Posterior cingulate gyrus (tissue), 11 donors: Measurements from ENCODE around the gene LRRC15.

Experiments
- DNase-seq, 10 donors: peaks; one replicate each; pipeline versions ENCODE4 v3.0.0 to v3.0.0-alpha.2; 2020 to 2021; ENCODE audit warnings: mixed read lengths in 3 of 10
- intact Hi-C: fragments of 100-400 bp; cut with DNase I; formaldehyde crosslinking; loops from one replicate; pipeline ENCODE4 v1.15.1; 2023

LRRC15 gene

DNA sequence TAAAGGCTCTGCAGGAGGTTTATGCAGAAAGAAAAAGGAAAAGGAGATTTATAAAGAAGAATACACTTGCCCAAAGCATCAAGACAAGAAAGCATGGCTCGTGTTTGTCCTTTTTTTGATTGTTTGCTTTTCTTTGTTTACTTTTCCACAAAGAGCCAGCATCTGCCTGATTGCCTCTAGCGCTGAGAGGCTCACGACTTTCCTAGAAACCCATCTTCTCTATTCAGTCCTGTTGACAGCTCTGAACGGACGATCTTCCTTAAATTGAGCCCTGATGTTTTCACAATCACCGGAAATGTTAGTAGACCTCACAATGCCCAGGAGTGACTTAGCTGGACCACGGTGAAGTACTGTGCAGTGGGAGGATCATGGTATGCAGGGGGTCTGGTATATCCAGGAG is 17.1 kb upstream of the LRRC15 start:
- DNase-seq = no peak
- intact Hi-C loops = no loop called here

DNA sequence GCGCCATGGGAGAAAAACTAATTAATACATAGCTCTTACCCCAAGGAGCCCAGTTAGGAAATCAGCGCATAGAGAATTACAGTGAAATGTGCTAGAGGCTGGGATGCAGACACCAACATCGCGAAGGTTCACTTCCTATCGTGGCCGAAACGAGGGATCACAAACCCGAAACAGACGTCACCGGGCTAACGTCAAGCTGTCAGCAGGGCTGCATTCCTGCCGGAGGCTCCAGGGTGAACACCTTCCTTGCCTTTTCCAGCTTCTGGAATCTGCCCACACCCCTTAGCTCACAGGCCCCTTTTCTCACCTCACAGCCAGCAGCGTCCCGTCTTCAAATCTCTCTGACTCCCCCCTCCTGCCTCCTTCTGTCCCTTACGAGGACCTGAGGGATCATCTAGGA is 16.5 kb upstream of the LRRC15 start:
- DNase-seq = peak in 1 of 10 donors; percentile 37
- intact Hi-C loops = no loop called here

DNA sequence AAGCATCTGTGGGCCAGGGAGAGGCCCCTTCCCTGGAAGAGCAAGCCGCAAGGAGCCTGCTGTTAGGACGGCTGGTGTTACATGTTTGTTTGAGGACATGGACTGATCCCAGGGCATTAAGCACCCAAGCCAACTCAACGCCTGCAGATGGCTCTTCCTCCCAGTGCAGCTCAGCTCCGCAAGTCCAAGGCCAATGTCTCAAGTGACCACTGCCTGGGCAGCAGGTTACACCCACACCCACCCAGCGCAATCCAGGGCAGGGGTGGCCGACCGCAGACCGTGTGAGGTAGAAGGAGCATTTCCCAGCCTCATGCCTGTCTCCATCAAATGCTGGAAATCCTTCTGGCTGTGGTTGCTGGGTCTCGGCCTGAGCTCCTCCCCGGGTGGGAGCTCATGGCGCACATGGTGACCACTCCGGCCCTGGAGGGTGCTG is 15.0 kb upstream of the LRRC15 start:
- intact Hi-C loops = no loop called here
- DNase-seq = peak in 2 of 10 donors; percentile 19 to 66

DNA sequence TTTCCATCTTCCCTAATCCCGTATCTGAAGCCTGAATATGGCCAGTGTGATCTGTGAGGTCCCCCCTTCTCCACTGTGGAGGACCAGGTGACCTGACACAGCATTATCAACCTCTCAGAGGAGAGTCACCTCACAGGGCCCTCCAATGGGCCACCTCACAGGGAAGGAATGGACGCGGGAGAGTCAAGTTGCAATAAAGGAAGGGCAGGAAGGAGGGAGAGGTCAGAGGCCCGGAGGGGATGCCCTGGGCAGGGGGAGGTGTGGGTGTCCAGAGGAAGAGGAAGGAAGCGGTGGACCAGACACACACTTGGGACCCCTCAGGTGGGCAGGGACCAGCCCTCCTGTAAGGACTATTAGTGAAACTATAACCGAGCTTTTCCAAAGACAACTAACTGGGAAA is 14.6 kb upstream of the LRRC15 start:
- DNase-seq = peak in 1 of 10 donors; percentile 28
- intact Hi-C loops = no loop called here

DNA sequence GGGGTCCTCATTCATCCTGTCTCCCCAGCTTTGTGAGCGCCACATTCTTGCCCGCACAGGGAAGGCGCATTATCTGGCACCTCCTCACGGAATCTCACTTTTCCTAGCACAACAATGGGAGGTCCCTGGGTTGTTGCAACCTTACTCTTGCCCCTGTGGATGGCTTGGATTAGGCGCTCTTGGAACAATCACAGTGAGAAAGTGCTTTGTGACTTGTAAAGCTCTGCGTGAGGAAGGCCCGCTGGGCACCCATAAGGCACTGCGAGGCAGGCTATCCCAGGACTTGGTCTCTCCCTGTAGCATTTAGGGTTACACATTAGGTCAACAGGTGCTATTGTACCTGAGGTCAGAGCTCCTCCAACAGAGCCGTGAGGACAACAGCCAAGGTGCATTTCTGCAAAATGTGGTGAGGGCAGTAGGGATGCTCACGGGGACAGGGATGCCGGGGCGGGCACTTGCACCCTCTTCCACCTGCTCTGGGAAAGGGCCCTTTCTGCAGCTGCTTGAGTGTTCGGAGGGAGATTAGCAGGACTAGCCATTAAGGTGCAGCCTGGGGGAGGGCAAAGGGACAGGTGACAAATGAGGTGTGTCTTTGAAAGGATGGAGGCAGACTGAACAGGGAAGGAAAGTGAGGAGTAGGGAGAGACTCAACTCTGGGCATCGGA is 13.9 kb upstream of the LRRC15 start:
- intact Hi-C loops = no loop called here
- peak in 1 of 10 donors; percentile 52 for DNase-seq

DNA sequence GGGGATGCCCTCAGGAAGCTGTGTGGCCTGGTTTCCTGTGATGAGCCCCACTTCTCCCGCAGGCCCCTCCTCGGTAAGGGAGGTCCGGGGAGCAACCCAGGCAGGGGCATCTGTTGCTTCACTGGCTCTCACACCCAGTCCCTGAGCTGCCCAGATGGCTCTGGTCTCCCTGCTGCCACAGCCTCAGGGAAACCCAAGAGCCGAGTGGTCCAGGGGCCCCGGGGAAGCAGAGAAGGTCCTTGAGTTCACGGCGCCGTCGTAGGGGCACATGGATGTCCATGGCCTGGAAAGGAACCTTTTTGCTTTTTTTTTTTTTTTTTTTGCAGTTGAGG is 13.3 kb upstream of the LRRC15 start:
- intact Hi-C loops = no loop called here
- peak in 2 of 10 donors; percentile 39 to 62 for DNase-seq

DNA sequence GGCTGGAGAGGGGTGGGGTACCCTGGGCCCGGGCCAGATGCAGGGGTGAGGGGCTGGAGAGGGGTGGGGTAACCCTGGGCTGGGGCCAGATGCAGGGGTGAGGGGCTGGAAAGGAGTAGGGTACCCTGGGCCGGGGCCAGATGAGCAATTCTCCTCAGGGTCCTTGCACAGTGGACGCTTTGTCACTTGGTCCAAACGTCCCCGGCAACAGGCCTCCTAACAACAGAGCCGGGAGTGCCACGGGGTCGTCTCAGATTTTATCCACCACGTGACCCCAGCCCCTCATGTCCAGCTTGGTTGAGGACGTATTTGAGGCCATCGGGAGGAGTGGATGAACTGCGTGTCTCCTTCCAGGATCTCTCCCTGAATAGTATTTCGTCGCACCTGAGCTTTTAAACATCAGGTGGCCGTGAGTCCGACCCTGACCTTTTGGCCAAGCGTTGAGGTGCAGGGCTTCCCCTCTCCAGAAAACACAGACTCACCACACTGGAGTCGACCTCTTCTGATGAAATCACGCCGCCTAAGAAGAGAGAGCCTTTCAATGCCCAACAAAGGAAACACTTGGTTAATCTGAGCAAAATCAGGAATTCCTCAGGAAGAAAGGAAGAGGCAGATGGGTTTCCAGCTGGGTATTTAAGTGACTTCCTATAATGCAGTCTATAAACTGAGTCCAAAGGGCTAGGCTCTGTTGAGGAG is 12.8 kb upstream of the LRRC15 start:
- intact Hi-C loops = no loop called here
- peak in 1 of 10 donors; percentile 45 for DNase-seq

DNA sequence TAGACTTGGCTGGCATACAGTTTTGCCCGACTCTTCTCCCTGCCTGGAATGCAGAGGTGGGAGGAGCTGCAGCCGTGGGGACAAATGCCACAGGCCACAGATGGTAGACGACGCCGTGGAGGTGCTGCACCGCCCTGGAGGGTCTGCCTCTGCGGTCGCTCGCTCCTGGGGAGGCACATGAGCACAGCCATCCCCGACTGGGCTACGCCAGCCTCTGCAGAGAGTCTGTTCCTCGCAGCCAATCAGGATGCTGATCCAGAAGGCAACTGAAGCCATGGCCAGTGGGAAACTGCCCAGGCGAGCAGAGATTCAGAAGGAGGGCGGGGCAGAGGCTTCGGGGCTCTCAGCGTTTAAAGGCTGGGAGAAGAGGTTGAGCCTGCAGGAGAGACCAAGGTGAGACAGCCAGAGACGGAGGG is 11.9 kb upstream of the LRRC15 start:
- intact Hi-C loops = no loop called here
- DNase-seq = peak in 7 of 10 donors; percentile 19 to 93 (median 58)

DNA sequence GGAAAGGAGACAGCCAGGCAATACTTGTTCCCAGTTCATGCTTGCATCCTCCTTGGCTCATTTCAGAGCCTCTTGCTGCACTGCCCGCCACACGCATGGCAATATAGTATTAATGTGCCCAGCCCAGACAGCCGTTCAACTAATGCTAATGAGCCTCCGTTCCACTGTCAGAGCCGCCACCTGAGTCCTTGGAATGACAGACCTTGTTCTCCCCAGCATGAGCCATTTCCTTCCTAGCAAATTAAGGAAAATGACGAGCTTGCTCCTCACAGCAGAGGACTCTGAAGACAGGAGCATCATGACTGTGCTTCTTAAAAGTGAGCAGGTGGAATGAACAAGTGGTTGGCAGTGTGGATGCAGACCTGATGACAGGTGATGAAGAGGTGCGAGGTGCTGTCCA is 10.8 kb upstream of the LRRC15 start:
- DNase-seq = peak in 1 of 10 donors; percentile 49
- intact Hi-C loops = no loop called here

DNA sequence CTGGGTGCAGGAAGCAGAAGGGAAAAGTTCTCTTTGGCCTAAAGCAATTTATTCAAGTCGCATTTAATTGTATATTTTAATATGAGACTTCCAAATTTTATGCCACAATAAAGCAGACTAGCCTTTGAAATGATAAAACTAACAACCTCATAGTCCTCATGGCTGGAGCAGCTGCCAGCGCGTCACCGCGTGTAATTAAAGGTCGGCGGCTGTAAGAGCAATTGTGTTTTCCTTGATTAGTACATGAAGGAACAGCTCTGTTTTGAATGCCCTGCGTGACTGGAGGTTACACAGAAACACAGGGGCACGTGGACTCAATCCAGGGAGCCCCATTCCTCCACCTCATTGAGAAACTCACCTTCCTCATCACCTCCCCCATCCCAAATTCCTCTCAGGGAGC is 10.1 kb upstream of the LRRC15 start:
- intact Hi-C loops = no loop called here
- DNase-seq = no peak

DNA sequence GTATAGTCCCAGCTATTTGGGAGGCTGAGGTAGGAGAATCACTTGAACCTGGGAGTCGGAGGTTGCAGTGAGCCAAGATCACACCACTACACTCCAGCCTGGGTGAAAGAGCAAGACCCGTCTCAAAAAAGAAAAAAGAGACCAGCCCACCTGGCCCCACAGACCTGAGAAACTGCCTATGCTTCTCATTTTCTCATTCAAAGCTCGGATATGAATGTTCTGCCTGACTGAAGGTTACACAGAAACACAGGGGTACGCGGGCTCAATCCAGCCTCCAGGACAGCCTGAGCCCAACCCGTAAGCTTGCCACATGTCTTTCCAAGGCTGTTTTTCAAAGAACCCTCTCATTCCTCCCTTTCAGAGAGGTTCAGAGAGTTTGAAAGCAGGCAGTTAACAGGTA is 9.7 kb upstream of the LRRC15 start:
- intact Hi-C loops = no loop called here
- DNase-seq = no peak

DNA sequence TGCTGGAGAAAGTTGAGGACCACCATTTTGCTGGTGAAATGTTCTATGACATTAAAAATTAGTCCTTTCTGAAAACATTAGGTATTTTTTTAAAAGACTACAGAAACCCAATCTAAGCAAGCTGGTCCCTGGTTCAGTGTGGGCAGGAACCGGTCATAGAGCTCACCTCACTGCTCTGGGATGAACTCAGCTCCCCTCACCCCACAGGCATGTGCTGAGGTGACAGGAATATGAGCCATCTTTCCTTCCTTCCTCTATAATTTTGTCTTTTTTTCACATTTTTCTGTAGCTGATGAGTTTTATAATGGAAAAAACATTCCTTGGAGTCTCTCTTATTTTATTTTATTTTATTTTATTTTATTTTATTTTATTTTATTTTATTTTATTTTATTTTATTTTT is 8.2 kb upstream of the LRRC15 start:
- no peak for DNase-seq
- intact Hi-C loops = no loop called here

DNA sequence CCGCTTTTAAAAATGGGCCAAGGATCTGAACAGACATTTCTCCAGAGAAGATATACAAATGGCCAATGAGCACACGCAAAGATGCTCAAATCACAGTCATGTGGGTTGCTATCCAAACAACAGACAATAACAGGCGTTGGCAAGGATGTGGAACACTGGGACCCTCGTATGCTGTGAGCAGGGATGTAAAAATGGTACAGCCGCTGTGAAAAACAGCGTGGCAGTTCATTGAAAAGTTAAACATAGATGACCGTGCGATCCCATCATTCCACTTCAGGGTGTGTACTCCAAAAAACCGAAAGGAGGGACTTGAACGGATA is 6.7 kb upstream of the LRRC15 start:
- intact Hi-C loops = no loop called here
- DNase-seq = no peak

DNA sequence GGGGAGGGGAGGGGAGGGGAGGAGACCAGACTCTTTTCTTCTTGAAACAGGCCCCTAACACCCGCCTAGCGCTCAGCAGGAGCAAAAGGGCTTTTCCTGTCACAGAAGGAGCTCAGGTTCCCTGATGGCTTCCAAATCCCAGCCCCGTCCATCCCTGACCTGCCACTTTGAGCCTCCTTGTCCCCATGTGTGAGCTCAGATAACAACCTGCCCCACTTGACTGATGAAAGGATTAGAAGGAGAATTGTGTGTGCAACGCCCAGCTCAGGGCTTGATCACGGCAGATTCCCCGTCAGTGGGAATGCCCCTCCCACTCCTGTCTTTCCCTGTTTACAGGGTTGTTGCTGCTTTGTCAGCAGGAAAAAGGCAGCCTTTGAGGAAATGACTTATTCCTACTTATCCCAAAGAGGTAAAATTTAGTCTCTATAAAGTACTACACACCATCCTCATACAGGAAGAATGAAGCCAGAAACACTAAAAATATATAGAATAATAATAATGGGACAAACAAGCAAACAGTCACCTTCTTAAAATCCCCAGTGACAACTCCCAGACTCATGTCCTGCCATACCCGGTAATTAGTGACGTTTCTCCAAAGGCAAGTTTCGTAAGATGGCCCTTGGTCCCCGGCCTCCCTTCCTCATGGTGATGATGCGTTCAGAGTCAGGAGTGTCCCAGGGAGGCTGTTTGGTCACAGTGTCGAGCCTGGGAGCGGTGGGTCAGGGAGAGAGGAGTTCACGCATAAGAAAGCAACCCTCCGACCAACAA is 6.1 kb upstream of the LRRC15 start:
- intact Hi-C loops = no loop called here
- peak in 3 of 10 donors; percentile 18 to 70 (median 57) for DNase-seq

DNA sequence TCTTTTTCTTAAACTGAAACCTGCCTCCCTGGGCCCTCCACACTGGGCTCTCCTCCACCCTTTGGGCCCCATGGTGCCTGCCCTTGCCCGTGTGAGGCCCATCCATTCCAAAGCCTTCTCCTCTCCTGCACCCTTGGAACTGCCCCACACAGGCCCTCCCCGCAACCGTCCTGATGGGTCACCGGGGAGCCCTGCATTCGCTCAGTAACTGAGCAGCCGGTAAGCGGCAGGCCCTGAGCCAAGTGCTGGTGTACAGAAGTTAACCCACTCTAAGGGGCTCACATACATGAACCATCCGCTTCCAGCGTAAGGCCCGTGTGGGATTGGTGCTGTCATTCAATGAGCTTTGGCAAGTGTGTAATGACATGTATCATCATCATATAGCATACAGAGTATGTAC is 5.4 kb upstream of the LRRC15 start:
- intact Hi-C loops = no loop called here
- peak in 2 of 10 donors; percentile 52 to 72 for DNase-seq

DNA sequence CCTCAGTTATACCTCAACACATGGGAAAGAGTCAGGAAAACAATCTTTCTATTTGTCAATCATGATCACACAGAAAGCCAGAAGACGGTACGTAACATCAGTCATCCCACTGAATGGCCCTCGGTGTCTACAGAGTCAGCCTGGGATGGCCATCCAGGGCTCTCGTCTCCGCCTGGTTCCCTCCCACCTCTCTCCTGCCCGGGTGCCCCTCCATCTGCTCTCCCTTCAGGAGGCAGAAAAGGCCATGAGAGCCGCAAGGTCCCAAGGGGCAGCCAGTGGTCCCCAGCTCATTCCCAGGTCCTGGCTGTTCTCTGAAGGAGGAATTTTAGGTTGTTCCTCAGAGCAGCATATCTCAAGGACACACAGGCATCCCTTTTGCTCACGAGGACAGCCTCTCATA is 4.4 kb upstream of the LRRC15 start:
- peak in 2 of 10 donors; percentile 10 to 31 for DNase-seq
- intact Hi-C loops = no loop called here

DNA sequence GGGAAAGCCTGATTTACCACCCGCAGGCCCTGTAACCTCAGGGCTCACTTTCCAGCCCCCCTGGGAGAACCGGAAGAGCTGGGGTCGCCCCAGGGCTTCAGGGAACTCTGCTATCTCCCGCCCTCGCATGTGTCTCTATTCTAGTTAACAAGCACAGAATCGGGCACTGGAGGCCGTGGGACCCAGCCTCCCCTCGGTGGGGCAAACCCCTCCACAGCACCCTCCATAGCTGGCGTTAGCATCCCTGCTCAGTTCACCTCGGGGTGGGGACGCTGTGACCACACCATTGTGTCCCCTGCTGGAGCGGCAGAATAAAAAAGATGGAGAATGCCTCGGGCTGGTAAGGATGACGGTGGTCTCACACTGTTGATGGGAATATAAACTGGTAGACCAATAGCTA is 3.5 kb upstream of the LRRC15 start:
- intact Hi-C loops = no loop called here
- peak in 2 of 10 donors; percentile 55 to 66 for DNase-seq

DNA sequence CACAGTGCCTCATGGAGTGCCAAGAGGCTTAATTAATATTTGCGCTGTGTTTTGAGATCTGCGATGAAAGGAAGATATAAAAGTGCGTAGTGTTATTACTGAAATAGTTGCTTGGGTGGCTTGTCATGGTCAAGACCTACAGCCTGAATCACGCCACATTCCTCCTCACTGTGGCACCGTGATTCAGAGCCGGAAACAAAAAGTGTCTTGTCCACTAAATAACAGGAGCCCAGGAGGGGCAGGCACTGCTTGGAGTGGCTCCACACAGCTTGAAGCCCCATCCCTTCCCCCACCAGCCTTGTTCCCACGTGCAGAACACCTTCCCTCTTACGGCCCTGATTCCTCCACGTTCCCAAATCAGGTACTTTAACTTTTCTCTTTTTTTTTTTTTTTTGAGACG is 1.2 kb upstream of the LRRC15 start:
- intact Hi-C loops = no loop called here

DNA sequence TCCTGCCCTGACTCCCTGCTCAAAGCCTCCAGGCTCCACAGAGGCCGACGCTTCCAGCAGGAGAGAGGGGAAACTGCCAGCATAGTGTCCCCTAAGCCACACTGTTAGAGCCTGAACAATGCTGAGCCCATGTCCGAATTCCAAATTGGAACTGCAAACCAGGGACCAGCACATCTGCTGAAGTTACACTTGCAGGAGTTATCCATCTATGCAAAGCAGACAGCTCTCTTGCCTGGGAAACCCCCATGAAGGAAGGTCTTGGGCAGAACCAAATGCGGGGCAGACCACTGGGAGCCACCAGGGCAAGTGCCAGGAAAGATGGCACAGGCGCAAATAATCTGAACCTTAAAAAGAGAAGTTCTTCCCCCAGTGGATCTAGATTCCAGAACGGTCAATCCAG is 625 bp downstream of the LRRC15 start:
- DNase-seq = peak in 2 of 10 donors; percentile 1 to 35
- intact Hi-C loops = no loop called here

More for the DNA sequence above, 1.2 kb upstream of the LRRC15 start:
- DNase-seq = peak in 2 of 10 donors; percentile 16 to 32

DNA sequence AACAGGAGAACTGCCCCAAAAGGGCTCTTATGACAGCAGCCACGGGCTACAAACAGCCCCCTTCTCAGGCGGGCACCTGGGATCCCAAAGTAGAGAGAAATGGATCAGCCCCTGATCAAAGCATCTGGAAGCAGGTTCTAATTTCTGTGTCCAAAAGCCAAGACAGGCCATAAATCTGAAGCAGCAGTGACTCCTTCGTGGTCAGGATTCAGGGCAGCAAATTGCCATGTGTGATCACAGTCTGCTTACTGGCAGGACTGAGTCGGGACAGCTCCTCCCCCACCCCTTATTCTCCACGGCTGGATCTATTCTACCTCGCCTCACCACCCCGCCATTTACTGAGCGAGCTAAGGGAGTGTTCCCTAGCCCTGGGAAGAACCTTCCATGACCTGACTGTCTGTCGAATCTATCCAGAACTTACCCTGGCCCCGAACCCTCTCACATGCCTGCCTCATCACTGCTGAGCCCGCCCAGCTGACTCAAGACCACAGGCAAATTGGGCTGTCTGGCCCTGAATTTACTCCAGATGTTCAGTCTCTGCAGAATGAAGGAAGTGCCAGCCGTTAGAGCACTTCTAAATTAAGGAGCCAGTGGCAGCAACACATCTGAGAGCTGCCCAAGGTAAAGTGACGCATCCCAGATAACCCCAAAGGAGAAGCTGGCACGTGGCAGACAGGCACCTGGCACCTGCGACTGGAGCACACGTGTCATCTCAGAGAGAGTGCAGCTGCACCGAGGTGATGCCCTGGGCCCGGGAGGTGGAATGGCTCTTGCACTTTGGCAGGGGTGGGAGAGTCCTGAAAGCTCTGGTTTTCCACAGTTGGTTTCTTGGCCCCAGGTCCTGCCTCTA is 1.3 kb downstream of the LRRC15 start:
- DNase-seq = peak in 3 of 10 donors; percentile 54 to 73 (median 63)
- intact Hi-C loops = no loop called here
